Ovary (tissue), 9 donors: ENCODE measurements around the gene USP25. TPM values are rescaled to one million over a fixed set of nuclear protein-coding genes. Genes with fewer than 3 reads are reported as not detected.

Experiments
- DNase-seq, 5 donors: peaks; one replicate each; pipeline ENCODE4 v3.0.0-alpha.2; 2019 to 2020
- H3K27ac ChIP-seq, 2 donors: fragments of 200-600 bp; one replicate each; pipeline versions ENCODE4 v1.5.1 to v1.8.0; 2019 to 2022
- H3K27me3 ChIP-seq: fragments of 200-600 bp; one replicate; pipeline ENCODE4 v1.8.0; 2022
- H3K36me3 ChIP-seq: fragments of 200-600 bp; sonication (generic); one replicate; pipeline ENCODE4 v1.5.1; 2019
- H3K4me1 ChIP-seq: one replicate; pipeline ENCODE4 v1.8.1; 2013; ENCODE audit warnings: mild to moderate bottlenecking, moderate library complexity; ENCODE audit not compliant: insufficient read depth
- H3K4me3 ChIP-seq: fragments of 200-600 bp; sonication (generic); one replicate; pipeline ENCODE4 v1.5.1; 2017
- H3K9me3 ChIP-seq, 2 donors: fragments of 200-600 bp in 1 of 2; sonication (generic) in 1 of 2; one replicate each; pipeline versions ENCODE4 v1.5.1 to v1.8.1; 2013 to 2019; ENCODE audit warnings: mild to moderate bottlenecking in 1 of 2, moderate library complexity in 1 of 2
- CTCF ChIP-seq, 3 donors: fragments of 450-650 bp in 2 of 3; fragments of 200-600 bp in 1 of 3; IDR thresholded peaks; one replicate each; pipeline versions ENCODE4 v1.5.1 to v1.8.0; 2016 to 2022; ENCODE audit warnings: antibody characterized with exemption in 3 of 3, mild to moderate bottlenecking in 1 of 3
- EP300 ChIP-seq: sonication (generic); formaldehyde crosslinking; IDR thresholded peaks from one replicate; pipeline ENCODE4 v1.6.1; 2017; ENCODE audit warnings: antibody characterized with exemption
- POLR2A ChIP-seq: fragments of 450-650 bp; IDR thresholded peaks from one replicate; pipeline ENCODE4 v1.6.1; 2017; ENCODE audit warnings: antibody characterized with exemption, mild to moderate bottlenecking, moderate library complexity
- WGBS, 3 donors: extraction: QIAGEN DNeasy Blood & Tissue Kit in 1 of 3; methylation state at CpG; one replicate each; pipeline versions ENCODE4 v1.1.5 to v1.1.7; 2013 to 2017; 5-methylcytosine and 5-hydroxymethylcytosine counted together
- intact Hi-C, 4 donors: fragments of 100-400 bp; cut with DNase I; formaldehyde crosslinking; loops; one replicate each; pipeline versions ENCODE4 v1.11.0 to v1.15.1; 2022 to 2023
- polyA plus RNA-seq, 2 donors: library from polyadenylated mRNA; stranded (reverse); fragments of 200-250 nt in 1 of 2; fragments of 350-450 nt in 1 of 2; fragmentation: Illumina TruSeq in 1 of 2; extraction: RNeasy Lipid Tissue Mini Kit (QIAGEN cat#74804) in 1 of 2; gene quantifications; one replicate each; pipeline ENCODE4 v1.2.3, GENCODE V29; 2013 to 2014
- total RNA-seq, 7 donors: library from RNA; depleted of rRNA in 2 of 7; stranded (reverse); fragments of >200 nt in 2 of 7; fragmentation: NEBNext Ultra II Directional in 3 of 7; extraction: Animal tissue kit (Norgen Biotek cat#: 25700) in 3 of 7; gene quantifications; one replicate each; pipeline versions ENCODE4 v1.1.0 to v1.2.4, GENCODE V29; 2016 to 2023
- donor health status: DM: no; HTN: no; CAD: no; lungs with moderate emphysema.
- donor health status: DM: no; HTN: no; CAD: no.
- donor health status: Bipolar disorder and iron deficiency.
- donor health status: DM: yes; HTN: yes; CAD: no.
- donor health status: DM: no; HTN: no; CAD: no.
- donor health status: DM: yes; HTN: yes; CAD: no.

USP25 gene
- total and polyA plus RNA-seq, 9 donors: 11.9 to 40.8 (median 34.9) TPM

DNA sequence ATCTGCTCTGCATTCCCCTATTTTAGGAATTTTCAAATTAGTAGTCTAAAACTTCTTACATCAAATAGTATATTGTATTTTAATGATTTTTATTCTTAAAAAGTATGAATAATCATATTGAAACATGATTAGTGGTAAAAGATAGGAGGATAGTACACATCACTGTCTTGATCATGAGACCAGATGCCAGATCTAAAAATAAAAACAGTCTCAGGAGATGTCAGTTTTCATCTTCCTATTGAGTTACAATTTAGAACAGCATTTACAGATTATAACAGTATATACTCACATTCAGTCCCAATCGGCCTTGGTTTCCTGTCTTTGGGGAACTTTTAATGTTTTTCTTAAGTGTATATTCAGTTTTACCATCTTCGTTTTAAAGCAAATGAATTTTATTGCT, 95.9 kb downstream of the USP25 start:
- 78 to 81% (median 79%) methylated on average over 2 of the region's 2 CpGs for WGBS, 3 donors
- intact Hi-C loops: no loop called here
- H3K36me3 ChIP-seq: no peaks in the 10 kb centered on the region
- no peak for DNase-seq
- H3K4me3 ChIP-seq: no peak overlapping the region
- H3K9me3 ChIP-seq: no peaks in the 10 kb centered on the region
- H3K27ac ChIP-seq: no peak overlapping the region
- TF ChIP-seq CTCF (IDR thresholded peaks at IDR 0.05) (no peak), POLR2A (no peak), EP300 (no peak)
- H3K4me1 ChIP-seq: no peaks in the 10 kb centered on the region
- no peaks in the 10 kb centered on the region for H3K27me3 ChIP-seq

DNA sequence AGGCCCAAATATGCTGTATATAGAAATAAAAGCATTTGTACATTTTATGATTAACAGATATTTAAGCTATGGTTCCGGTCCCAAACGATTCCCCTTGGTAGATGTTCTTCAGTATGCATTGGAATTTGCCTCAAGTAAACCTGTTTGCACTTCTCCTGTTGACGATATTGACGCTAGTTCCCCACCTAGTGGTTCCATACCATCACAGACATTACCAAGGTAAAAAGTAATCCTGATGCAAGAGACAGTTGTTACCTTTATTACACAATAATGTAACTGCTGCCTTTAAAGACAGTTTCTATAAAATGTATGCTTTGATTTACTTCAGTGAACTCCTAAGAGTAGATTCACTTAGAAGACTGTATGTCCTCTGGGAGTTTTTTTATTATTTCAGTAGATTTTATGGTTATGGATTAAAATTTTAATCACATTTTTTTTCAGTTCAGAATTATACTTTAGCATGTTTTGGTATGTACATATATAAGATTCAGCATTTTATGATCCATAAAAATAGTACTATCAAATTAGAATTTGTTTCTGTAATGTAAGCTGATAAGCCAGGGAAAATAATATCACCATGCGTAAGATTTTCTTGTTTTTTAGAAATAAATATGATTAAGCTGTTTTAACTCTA, 96.5 kb downstream of the USP25 start:
- intact Hi-C loops: no loop called here
- DNase-seq: no peak
- no peak overlapping the region for H3K4me3 ChIP-seq
- H3K27me3 ChIP-seq: no peaks in the 10 kb centered on the region
- H3K9me3 ChIP-seq: no peaks in the 10 kb centered on the region
- H3K36me3 ChIP-seq: no peaks in the 10 kb centered on the region
- WGBS, 3 donors: 55 to 64% (median 58%) methylated on average over 5 of the region's 5 CpGs
- H3K4me1 ChIP-seq: no peaks in the 10 kb centered on the region
- TF ChIP-seq CTCF (IDR thresholded peaks at IDR 0.05) (no peak), EP300 (no peak), POLR2A (no peak)
- H3K27ac ChIP-seq: no peak overlapping the region

DNA sequence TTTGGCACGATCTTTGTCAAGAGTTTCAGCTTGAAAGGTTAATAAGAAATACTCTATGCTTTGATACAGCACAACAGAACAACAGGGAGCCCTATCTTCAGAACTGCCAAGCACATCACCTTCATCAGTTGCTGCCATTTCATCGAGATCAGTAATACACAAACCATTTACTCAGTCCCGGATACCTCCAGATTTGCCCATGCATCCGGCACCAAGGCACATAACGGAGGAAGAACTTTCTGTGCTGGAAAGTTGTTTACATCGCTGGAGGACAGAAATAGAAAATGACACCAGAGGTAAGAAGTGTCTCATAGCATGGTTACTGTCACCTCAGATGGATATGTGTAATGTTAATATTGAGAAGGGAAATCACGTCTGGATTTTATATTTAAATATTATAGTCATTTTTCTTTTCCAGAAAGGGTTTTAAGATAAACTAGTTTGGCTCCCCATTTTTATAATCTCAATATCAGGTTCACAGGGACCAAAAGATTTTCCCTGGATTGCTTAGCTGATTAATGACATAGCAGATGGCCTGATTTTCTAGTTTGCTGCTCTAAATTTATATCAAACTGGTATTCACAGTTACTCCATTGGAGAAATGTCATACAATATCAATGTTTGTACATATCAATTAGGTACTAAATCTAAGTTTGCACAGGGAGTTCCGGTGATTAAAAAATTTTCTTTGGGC, 97.3 kb downstream of the USP25 start:
- H3K4me1 ChIP-seq: no peaks in the 10 kb centered on the region
- H3K9me3 ChIP-seq: no peaks in the 10 kb centered on the region
- DNase-seq: no peak
- H3K27ac ChIP-seq: no peak overlapping the region
- 89 to 94% (median 90%) methylated on average over 8 of the region's 8 CpGs for WGBS, 3 donors
- no peaks in the 10 kb centered on the region for H3K27me3 ChIP-seq
- no peaks in the 10 kb centered on the region for H3K36me3 ChIP-seq
- H3K4me3 ChIP-seq: no peak overlapping the region
- intact Hi-C loops: no loop called here
- no peak for TF ChIP-seq EP300
- no peak for TF ChIP-seq POLR2A
- TF ChIP-seq CTCF (IDR thresholded peaks at IDR 0.05): no peak

- H3K9me3 ChIP-seq: no peaks in the 10 kb centered on the region
- WGBS, 3 donors: 92 to 93% (median 93%) methylated on average over 4 of the region's 4 CpGs
- no peak overlapping the region for H3K27ac ChIP-seq
- intact Hi-C loops: no loop called here
- no peaks in the 10 kb centered on the region for H3K27me3 ChIP-seq
- H3K4me1 ChIP-seq: no peaks in the 10 kb centered on the region
- TF ChIP-seq CTCF (IDR thresholded peaks at IDR 0.05) (no peak), EP300 (no peak), POLR2A (no peak)
- DNase-seq: no peak
- H3K36me3 ChIP-seq: no peaks in the 10 kb centered on the region
- no peak overlapping the region for H3K4me3 ChIP-seq
These were observed 101.7 kb downstream of the USP25 start for GRCh38 chr21:15831497-15831896.
